ENCODE measurements around the gene LTBP3. TPM values are rescaled to one million over a fixed set of nuclear protein-coding genes. Genes with fewer than 3 reads are reported as not detected.

LTBP3 gene
- polyA plus RNA-seq, 1 of the 3 experiments (the other 2 are of a cell fraction): 167 TPM

- Histone ChIP-seq H3K9me3 (no peaks in the 10 kb centered on the region), H3K27me3 (ENCODE audit: insufficient read depth) (no peaks in the 10 kb centered on the region), H3K9me2 (no peaks in the 10 kb centered on the region), H3K9ac (no peak overlapping the region), H3K4me2 (no peak overlapping the region), H3K4me1 (ENCODE audit: control insufficient read depth in 1 of 2, insufficient read depth in 2 of 2, low read depth in 1 of 2, low read length in 1 of 2) (peaks cover 0 to 4% of the 10 kb centered on the region in 2 experiments; a peak in 1 of 4 replicates), H3K36me3 (replicated peaks in 1 of 2; ENCODE audit: control insufficient read depth in 1 of 2, insufficient read depth in 2 of 2, low read length in 1 of 2) (peaks cover 29 to 58% of the 10 kb centered on the region in 2 experiments), H3F3A (replicated peaks; ENCODE audit: insufficient read depth) (no peaks in the 10 kb centered on the region), H4K20me1 (ENCODE audit: insufficient read depth) (0 out of 2 replicates have a peak, but pooled peaks cover 7% of the 10 kb centered on the region), H2AFZ (ENCODE audit: low read depth) (no peak overlapping the region), H3K79me2 (ENCODE audit: insufficient read depth) (peaks cover 16% of the 10 kb centered on the region), H3K27ac (ENCODE audit: low read depth in 2 of 2, low read length in 1 of 2) (no peak overlapping the region), H3K4me3 (ENCODE audit: low read depth in 2 of 2, low read length in 1 of 2) (no peak overlapping the region)
- ChIA-PET POLR2A (no interaction called here), CTCF (interaction anchor here (1.2 to 6.4 kb wide), 4 partner anchors 7 to 24 kb away, joined by 3 to 88 read pairs (median 4); partner anchors contain the start of gene ZNRD2)
- WGBS (ENCODE audit: low lambda C conversion rate): 95% methylated on average over 3 of the region's 3 CpGs
- no peak for DNase-seq
- TF ChIP-seq YY1 (IDR thresholded peaks at IDR 0.05; ENCODE audit: low read depth) (no peak), MXI1 (IDR thresholded peaks at IDR 0.05; ENCODE audit: low read depth, low read length) (no peak), TAF1 (IDR thresholded peaks at IDR 0.05; ENCODE audit: borderline replicate concordance, low read depth, low read length) (no peak), PBX3 (IDR thresholded peaks at IDR 0.05) (no peak), CTCF (IDR thresholded peaks at IDR 0.05) (no peak), RCOR1 (IDR thresholded peaks at IDR 0.05; ENCODE audit: low read length) (no peak), NFIC (IDR thresholded peaks at IDR 0.05; ENCODE audit: borderline replicate concordance) (no peak), TCF12 (IDR thresholded peaks at IDR 0.05) (no peak), GABPA (IDR thresholded peaks at IDR 0.05; ENCODE audit: low read depth) (no peak), TEAD4 (IDR thresholded peaks at IDR 0.05; ENCODE audit: borderline replicate concordance, insufficient read depth) (no peak), RXRA (IDR thresholded peaks at IDR 0.05; ENCODE audit: borderline replicate concordance, low read depth) (no peak), ZBTB33 (IDR thresholded peaks at IDR 0.05; ENCODE audit: borderline replicate concordance, low read depth) (no peak)
These were observed 9.1 kb downstream of the LTBP3 start for GRCh38 chr11:65549096-65549495.

GRCh38 chr11:65548395-65548794 is 9.8 kb downstream of the LTBP3 start:
- Histone ChIP-seq H3K79me2 (ENCODE audit: insufficient read depth) (peaks cover 12% of the 10 kb centered on the region; the same call in 1 of the 2 replicates), H3F3A (replicated peaks; ENCODE audit: insufficient read depth) (no peaks in the 10 kb centered on the region), H3K27me3 (ENCODE audit: insufficient read depth) (no peaks in the 10 kb centered on the region), H3K4me1 (ENCODE audit: control insufficient read depth in 1 of 2, insufficient read depth in 2 of 2, low read depth in 1 of 2, low read length in 1 of 2) (peaks cover 0 to 4% of the 10 kb centered on the region in 2 experiments; a peak in 1 of 4 replicates), H3K9me2 (no peaks in the 10 kb centered on the region), H3K9ac (no peak overlapping the region), H2AFZ (ENCODE audit: low read depth) (no peak overlapping the region), H4K20me1 (ENCODE audit: insufficient read depth) (0 out of 2 replicates have a peak, but pooled peaks cover 7% of the 10 kb centered on the region), H3K36me3 (replicated peaks in 1 of 2; ENCODE audit: control insufficient read depth in 1 of 2, insufficient read depth in 2 of 2, low read length in 1 of 2) (peaks cover 29 to 57% of the 10 kb centered on the region in 2 experiments), H3K9me3 (no peaks in the 10 kb centered on the region), H3K4me2 (no peak overlapping the region), H3K4me3 (ENCODE audit: low read depth in 2 of 2, low read length in 1 of 2) (no peak overlapping the region), H3K27ac (ENCODE audit: low read depth in 2 of 2, low read length in 1 of 2) (no peak overlapping the region)
- WGBS (ENCODE audit: low lambda C conversion rate): 92% methylated on average over 3 of the region's 3 CpGs
- DNase-seq: no peak
- TF ChIP-seq RAD21 (IDR thresholded peaks at IDR 0.05; ENCODE audit: low read length) (no peak), RFX5 (IDR thresholded peaks at IDR 0.05; ENCODE audit: low read length) (no peak), SIN3A (IDR thresholded peaks at IDR 0.05; ENCODE audit: borderline replicate concordance, low read depth, low read length) (no peak), RXRA (IDR thresholded peaks at IDR 0.05; ENCODE audit: borderline replicate concordance, low read depth) (no peak)
- CTCF ChIA-PET: interaction anchor here (1.2 to 6.4 kb wide), 4 partner anchors 7 to 25 kb away, joined by 3 to 88 read pairs (median 4); partner anchors contain the start of gene ZNRD2
- POLR2A ChIA-PET: interaction anchor here (0.6 kb wide), 1 partner anchor 254 kb away, joined by 3 read pairs; no protein-coding TSS in a partner anchor
